Measurements from ENCODE around the gene IDE. TPM values are rescaled to one million over a fixed set of nuclear protein-coding genes. Genes with fewer than 3 reads are reported as not detected.
"Not testable (repeated sequence)": the region's sequence is repeated elsewhere in the genome, so short reads cannot be mapped to it uniquely, and the experiment has no call there.

IDE gene
- total and polyA plus RNA-seq, 2 of the 13 experiments (the other 11 are each of a cell fraction or from before 2014, with no cell fraction given), result 16.1 to 52.1 TPM

GRCh38 chr10:92569663-92570062 lies 4.2 kb downstream of the IDE start:
- not testable (repeated sequence) for BruUV-seq (replicated peaks)

DNA sequence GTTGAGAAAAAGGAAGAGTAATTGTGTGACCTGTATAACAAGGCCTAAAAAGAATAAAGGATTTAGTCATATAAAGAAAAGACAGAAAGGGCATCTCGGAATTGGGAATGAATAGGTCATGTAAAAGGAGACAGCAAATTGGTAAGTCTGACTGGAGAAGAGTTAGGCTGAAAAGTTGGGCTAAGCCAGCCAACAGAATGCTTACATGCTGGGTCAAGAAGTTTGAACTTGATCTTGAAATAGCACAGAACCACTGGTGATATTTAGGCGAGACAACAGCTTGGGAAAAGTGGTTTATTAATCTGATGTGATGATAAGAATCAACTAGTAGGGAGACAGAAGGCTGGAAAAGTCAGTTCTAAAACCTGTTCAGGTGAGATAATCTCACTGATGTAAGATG lies 4.8 kb downstream of the IDE start:
- ATAC-seq, result no peak
- no peak for FAIRE-seq
- no peak overlapping the region for H2AFZ ChIP-seq (ENCODE audit: low read length)
- H3K9me3 ChIP-seq (ENCODE audit: low read length), result no peaks in the 10 kb centered on the region
- in situ Hi-C loops (cut with HindIII; ENCODE audit: extremely low pct_ligation_motif_present, low pct_unique_long_range_greater_than_20kb), result no loop called here
- H3K27ac ChIP-seq (ENCODE audit: extremely low read length, insufficient read depth, low read length), result no peak overlapping the region
- H3K79me2 ChIP-seq (ENCODE audit: insufficient read depth, low read length), result peaks cover 71% of the 10 kb centered on the region
- ChIA-PET POLR2A (no interaction called here), CTCF (ENCODE audit: low intra/inter-chr PET ratio, low total read pairs) (no interaction called here)
- H3K4me3 ChIP-seq (replicated peaks in 1 of 3; ENCODE audit: insufficient read depth in 1 of 3, low read depth in 2 of 3, low read length in 3 of 3), result no peak overlapping the region
- no TSS peak for BruUV-seq (replicated peaks)
- H3K36me3 ChIP-seq (replicated peaks in 1 of 2; ENCODE audit: control insufficient read depth in 1 of 2, insufficient read depth in 2 of 2, low read length in 2 of 2), result peaks cover 0 to 12% of the 10 kb centered on the region in 2 experiments; a peak in 3 of 5 replicates
- no peaks in the 10 kb centered on the region for H4K20me1 ChIP-seq (ENCODE audit: insufficient read depth, low read length)
- intact Hi-C loops (cut with micrococcal nuclease; ENCODE audit: unreplicated experiment), result no loop called here
- no peak overlapping the region for H3K9ac ChIP-seq (ENCODE audit: insufficient read depth, low read depth, low read length)
- peaks cover 38% of the 10 kb centered on the region for H3K4me1 ChIP-seq (ENCODE audit: insufficient read depth, low read length)
- no peak overlapping the region for H3K4me2 ChIP-seq (ENCODE audit: low read depth, low read length)
- H3K27me3 ChIP-seq (ENCODE audit: control insufficient read depth in 1 of 2, insufficient read depth in 2 of 2, low read length in 2 of 2), result no peaks in the 10 kb centered on the region; a peak in 1 of 5 replicates
- WGBS (ENCODE audit: low lambda C conversion rate), result 93% methylated on average over 2 of the region's 2 CpGs
- DNase-seq (ENCODE audit: low spot score), result no peak
- TF ChIP-seq KLF15 (CRISPR knock-in tag; IDR thresholded peaks at IDR 0.05; ENCODE audit: borderline replicate concordance) (no peak), ZNF687 (CRISPR knock-in tag; IDR thresholded peaks at IDR 0.05) (no peak), NFE2L2 (IDR thresholded peaks at IDR 0.05; ENCODE audit: low read length) (no peak), ZFAT (CRISPR knock-in tag; conservative IDR thresholded peaks at IDR 0.05) (no peak), UBTF (CRISPR knock-in tag; IDR thresholded peaks at IDR 0.05) (no peak), TCF7L2 (IDR thresholded peaks at IDR 0.05; ENCODE audit: low read depth, low read length) (no peak)

More at GRCh38 chr10:92569663-92570062, 4.2 kb downstream of the IDE start:
- 95% methylated on average over 5 of the region's 5 CpGs for WGBS (ENCODE audit: low lambda C conversion rate)
- H3K9ac ChIP-seq (ENCODE audit: insufficient read depth, low read depth, low read length); ATAC-seq; FAIRE-seq; H3K4me3 ChIP-seq (replicated peaks in 1 of 3; ENCODE audit: insufficient read depth in 1 of 3, low read depth in 2 of 3, low read length in 3 of 3); CTCF ChIA-PET (ENCODE audit: low intra/inter-chr PET ratio, low total read pairs); H3K27ac ChIP-seq (ENCODE audit: extremely low read length, insufficient read depth, low read length); H3K9me3 ChIP-seq (ENCODE audit: low read length); H3K27me3 ChIP-seq (ENCODE audit: control insufficient read depth in 1 of 2, insufficient read depth in 2 of 2, low read length in 2 of 2); DNase-seq (ENCODE audit: low spot score); H4K20me1 ChIP-seq (ENCODE audit: insufficient read depth, low read length); H3K4me2 ChIP-seq (ENCODE audit: low read depth, low read length); H3K36me3 ChIP-seq (replicated peaks in 1 of 2; ENCODE audit: control insufficient read depth in 1 of 2, insufficient read depth in 2 of 2, low read length in 2 of 2); intact Hi-C loops (cut with micrococcal nuclease; ENCODE audit: unreplicated experiment); POLR2A ChIA-PET; H2AFZ ChIP-seq (ENCODE audit: low read length): not testable (repeated sequence)
- in situ Hi-C loops (cut with HindIII; ENCODE audit: extremely low pct_ligation_motif_present, low pct_unique_long_range_greater_than_20kb), result loop anchor here (5.0 kb wide), 1 partner anchor 47 kb away; no protein-coding TSS in a partner anchor
- 0 out of 2 replicates have a peak, but pooled peaks have one; percentile 67 for TF ChIP-seq ZKSCAN1 (IDR thresholded peaks at IDR 0.05; ENCODE audit: low read length)
- Histone ChIP-seq H3K79me2 (ENCODE audit: insufficient read depth, low read length) (peaks cover 71% of the 10 kb centered on the region), H3K4me1 (ENCODE audit: insufficient read depth, low read length) (peaks cover 38% of the 10 kb centered on the region)

Measured in HepG2 (cell line).